Stimulated activated CD8-positive, alpha-beta memory T cell treated with anti-CD3 and anti-CD28 coated beads, Interleukin-15, amount 100 ng/mL, for 1 hour (primary cell): ENCODE data around the gene CFAP410.

Source experiments
- DNase-seq: peaks from one replicate; pipeline ENCODE4 v3.0.0-alpha.2; 2020; ENCODE audit warnings: low read depth

CFAP410 gene

DNA sequence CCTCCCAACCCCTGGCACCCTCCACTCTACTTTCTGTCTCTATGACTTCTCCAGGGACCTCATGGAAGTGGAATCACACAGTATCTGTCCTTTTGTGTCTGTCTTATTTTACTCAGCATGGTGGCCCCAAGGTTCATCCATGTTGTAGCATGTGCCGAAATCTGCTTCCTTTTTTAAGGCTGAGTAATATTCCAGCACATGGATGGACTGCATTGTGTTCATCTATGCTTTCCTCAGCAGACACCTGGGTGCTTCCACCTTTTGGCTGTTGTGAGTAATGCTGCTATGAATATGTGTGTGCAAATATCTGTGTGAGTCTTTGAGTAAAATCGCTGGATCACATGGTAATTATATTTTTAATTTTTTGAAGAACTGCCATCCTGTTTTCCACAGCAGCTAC lies 40.9 kb downstream of the CFAP410 start:
- DNase-seq: no peak

DNA sequence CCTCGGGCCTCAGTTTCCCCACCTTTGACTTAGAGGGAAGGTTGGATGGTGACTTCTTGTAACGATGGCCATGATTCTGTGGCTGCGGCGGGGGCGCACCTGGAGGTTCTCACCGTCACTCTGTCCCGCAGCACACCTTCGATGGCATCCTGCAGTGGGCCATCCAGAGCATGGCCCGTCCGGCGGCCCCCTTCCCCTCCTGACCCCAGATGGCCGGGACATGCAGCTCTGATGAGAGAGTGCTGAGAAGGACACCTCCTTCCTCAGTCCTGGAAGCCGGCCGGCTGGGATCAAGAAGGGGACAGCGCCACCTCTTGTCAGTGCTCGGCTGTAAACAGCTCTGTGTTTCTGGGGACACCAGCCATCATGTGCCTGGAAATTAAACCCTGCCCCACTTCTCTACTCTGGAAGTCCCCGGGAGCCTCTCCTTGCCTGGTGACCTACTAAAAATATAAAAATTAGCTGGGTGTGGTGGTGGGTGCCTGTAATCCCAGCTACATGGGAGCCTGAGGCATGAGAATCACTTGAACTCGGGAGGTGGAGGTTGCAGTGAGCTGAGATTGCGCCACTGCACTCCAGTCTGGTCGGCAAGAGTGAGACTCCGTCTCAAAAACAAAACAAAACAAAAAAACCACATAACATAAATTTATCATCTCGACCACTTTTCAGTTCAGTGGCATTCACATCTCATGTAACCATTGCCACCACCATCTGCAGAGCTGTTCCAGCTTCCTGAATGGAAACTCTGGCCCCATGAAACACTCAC lies 41.5 kb downstream of the CFAP410 start:
- peak; percentile 48 for DNase-seq

DNA sequence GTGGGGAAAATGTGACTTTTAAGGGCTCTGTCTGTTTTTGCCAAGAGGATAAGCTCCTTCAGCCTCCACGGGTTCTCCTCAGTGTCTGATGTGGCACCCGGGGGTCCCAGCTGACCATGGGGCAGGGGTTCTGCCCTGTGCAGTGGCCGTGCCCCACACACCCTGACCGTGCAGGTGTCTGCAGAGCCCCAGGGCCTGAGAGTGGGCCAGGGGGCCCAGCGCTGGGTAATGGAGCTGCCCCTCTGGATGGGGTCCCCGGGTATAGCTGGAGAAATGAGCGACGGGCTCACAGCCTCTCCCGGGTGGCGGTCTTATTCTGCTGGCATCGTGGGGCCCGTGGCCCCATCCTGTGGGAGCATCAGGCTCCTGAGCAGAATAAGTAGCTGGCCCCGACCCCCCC lies 42.3 kb downstream of the CFAP410 start:
- DNase-seq: no peak

DNA sequence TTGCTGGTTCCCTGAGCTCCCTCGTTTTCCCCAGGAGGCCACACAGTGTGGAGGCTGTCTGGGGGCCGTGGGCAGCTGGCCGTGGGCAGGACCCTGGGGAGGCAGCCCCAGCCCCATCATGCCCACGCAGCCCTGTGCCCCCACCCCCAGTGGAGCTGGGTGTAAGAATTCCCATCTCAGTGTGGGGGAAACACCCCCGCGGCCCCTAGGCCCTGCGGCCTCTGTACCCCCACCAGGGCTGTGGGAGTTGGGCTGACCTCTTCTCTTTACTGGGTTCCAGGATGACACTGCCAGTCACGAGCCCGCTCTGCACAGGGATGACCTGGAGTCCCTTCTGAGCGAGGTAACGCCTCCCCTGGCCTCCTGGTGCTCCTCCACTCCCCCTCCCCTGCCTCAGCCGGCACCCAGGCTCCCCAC lies 43.1 kb downstream of the CFAP410 start:
- DNase-seq: no peak

DNA sequence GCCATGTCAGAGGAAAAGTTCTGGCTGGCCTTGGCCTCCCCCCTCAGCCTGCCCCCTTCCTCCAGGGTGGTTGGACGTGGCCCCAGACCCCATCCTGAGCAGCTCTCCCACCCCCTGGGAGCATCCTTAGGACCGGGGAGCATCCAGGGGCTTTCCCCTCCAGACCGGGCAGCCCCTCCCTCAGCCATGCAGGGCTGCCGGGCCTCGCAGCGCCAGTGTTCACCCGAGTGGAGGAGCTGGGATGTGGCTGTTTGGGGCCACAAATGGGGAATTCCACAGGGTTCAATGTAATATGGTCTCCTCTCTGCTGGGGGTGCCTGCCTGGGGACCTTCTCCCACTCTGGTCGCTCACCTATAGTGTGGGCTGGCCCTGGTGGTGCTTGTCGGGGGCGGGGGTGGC lies 43.5 kb downstream of the CFAP410 start:
- no peak for DNase-seq

DNA sequence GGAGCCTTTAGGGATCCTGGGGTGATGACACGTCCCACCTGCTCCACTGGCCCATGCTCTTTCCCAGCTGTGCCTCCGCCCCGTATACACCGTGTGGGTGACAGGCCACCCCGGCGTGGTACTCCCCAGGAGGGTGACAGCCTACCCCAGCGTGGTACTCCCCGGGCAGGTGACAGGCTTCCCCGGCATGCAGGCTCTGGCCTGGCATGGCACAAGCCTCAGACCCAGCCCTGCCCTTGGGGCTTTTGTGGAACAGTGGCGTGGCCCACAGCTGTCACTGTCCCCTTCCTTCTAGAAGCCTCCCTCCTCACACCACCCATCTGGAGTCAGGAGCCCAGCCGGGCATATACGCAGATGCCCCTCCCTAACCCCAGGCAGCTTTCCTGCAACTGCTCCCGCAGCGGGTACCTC lies 44.0 kb downstream of the CFAP410 start:
- DNase-seq: no peak

DNA sequence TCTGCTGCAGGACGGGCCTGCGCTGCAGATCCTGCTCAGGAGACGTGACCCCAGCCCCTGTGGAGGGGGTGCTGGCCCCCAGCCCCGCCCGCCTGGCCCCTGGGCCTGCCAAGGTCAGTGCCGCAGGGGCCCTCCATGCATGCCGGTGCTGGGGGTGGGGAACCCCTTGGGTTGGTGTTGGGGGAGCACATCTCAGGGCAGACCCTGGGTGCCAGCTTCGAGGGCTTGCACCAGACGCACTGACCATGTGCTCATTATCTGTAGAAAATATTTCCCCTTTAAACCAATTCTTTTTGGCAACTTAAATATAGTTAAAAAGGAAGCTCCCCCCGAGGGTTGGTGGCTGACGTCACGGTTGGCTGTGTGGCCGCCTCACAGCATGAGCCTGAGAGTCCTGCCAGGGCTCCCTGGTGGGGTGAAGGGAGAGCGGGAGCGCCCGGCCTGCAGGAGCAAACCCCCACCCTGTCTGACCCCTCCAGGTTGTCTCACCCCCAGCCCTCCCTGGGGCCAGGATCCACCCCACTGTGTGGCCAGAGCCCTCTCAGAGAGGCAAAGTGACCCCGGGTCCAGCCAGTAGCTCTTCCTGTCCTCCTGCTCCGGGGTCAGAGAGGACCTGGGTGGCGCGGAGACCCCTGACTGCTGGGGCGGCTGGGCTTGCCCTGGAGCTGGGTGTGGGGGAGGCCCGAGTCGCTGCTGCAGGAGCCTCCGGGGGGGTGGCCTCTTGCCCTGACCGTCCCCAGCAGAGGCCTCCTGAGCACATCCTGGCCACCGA lies 44.6 kb downstream of the CFAP410 start:
- no peak for DNase-seq

DNA sequence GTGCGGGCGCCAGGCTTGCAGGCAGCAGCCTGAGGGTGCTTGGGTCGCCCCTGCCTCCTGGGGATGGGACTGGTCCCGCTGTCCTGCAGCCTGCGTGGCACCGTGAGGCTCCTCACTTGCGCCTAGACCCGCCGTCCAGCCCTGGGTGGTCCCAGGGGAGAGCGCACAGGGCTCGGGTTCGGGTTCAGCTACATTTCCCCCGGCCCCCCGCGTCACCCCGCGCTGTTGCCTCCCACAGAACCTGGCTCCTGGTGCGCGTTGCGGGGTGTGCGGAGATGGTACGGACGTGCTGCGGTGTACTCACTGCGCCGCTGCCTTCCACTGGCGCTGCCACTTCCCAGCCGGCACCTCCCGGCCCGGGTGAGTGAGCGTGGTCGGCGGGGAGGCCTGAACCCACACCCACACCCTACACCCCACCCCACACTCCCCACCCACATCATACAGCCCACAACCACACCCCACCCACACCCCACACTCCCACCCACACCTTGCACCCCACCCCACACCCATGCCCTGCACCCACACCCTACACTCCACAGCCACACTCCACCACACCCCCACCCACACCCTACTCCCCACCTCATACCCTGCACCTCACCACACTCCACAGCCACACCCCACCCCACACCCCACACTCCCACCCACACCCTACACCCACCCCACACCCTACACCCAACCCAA lies 45.5 kb downstream of the CFAP410 start:
- DNase-seq: no peak

DNA sequence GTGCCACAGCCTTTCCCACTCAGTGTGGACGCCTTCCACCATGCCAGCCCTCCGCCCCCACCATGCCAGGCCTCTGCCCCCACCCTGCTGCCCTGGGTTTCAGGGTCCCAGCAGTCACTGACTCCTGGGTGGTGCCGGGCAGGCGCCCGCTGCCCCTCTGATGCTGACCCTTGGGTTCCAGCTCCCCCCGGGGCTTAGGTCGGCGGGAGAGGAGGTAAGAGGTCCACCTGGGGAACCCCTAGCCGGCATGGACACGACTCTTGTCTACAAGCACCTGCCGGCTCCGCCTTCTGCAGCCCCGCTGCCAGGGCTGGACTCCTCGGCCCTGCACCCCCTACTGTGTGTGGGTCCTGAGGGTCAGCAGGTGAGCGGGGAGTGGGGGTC lies 46.4 kb downstream of the CFAP410 start:
- DNase-seq: no peak

DNA sequence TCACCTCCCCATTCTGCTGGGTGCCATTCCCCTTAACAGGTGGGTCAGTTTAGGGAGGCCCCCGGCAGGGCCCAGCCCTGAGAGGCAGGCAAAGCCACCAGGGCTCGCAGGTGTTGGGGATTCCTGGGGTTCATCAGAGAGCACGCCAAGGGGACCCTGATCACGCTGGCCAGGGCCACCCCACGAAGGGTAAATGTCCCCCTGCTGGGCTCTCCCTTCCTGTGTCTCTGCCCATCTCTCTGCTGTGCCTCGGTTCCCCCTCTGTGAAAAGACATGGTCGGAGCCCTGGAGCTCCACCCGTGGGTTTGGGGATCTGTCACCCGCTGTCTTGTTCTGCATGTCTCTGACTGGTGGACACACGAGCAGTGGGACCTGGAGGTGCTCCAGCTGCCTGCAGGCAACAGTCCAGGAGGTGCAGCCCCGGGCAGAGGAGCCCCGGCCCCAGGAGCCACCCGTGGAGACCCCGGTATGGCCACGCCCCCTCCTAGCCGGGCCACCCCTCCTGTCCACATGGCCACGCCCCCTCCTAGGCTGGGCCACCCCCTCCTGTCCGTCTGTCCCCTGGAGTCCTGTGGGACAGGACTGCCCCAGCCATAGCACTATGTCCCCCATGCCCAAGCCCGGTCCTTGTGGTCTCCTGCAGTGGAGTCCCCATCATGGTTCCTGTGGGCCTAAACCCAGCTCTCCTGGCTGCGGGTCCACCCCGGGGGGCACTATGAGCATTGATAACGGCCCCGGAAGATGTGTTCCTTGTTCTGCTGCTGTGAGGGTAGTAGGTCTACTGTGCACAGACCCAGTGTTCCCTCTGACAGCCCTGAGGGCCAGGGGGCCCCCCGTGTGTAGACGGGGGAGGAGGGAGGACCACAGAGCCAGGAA lies 47.0 kb downstream of the CFAP410 start:
- no peak for DNase-seq

DNA sequence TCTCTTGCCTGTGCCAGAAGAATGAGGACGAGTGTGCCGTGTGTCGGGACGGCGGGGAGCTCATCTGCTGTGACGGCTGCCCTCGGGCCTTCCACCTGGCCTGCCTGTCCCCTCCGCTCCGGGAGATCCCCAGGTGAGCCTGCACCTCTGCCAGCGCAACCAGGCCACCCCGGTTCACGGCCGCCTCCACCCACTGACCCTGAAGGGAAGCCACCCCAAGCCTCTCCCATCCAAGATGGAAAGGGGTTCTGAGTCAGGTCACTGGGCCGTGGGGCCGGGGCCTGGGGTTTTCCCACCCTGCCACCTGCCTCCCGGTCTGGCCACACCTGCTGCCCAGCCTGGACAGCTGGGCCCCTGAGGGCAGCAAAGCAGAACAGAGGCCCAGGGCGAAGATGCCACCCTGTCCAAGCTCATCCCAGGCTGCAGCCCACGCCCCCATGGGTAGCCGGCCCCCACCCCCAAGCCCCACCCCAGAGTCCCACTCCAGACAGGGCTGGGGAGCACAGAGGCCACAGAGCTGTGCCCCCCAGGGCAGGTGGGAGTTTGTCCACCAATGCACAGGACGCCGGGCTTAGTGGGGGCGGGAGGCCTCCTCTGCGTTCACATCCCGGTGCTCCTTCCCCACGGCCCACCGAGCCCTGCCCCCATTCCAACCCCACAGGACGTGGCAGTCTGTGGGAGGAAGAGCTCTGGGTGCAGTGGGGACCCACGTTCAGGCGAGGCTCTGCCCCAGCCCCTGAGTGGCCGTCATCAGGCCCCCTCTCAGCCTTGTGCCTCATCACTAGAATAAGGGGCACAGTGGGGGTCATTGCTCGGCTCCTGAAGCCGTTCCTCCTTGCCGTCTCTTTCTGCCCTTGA lies 47.9 kb downstream of the CFAP410 start:
- no peak for DNase-seq

DNA sequence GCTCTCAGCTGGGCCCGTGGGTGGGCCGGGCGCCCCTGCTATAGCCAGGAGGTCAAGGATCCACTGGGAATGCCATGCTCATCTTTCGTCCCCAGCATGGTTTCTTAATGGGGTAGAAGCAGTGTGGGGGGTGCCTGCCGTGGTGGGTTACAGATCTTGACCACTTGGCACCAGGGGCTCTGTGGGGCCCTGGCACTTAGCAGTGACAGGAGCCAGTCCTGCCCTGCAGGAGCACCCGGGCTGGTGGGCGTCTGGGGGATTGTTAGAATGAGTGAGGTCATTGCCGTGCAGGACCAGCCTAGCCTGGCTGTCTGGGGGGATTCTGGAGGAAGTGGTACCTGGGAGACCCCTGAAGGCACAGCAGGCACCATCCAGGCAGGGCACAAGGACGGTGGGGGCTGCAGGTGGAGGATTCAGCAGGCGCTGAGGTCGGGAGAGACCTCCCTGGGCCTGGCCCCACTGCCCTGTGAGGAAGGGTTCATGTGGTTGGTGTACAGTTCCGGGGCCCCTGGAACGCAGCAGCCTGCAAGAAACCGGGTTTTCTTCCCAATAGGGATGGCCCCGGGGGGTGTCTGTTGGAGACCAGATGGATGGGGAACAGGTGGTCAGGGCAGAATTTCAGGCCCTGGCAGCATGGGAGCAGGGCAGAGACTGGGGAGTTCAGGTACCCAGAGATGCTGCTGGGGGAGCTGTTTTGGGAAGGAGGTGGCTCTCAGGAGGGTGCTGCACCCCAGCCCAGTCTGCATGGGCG lies 48.7 kb downstream of the CFAP410 start:
- DNase-seq: no peak

DNA sequence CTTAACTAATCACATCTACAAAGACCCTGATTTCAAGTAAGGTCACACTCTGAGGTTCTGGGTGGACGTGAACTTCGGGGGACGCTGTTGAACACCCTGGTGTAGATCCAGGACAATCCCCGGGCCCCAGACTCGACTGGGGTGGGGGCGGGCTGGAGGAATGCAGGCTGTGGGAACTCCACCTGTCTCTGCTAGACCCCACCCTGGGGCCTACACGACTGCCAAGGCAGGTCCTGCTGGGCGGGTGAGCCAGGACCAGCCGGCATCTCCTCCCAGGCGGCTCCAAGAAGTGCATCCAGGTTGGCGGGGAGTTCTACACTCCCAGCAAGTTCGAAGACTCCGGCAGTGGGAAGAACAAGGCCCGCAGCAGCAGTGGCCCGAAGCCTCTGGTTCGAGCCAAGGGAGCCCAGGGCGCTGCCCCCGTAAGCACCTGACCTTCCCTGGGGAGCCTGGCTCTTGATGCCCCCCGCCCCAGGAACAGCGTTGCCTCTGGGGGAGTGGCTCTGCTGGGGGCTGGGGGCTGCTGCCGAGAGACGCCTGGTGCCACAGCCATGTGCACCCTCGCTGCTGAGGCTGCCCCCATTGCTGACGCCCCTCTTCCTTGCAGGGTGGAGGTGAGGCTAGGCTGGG lies 49.7 kb downstream of the CFAP410 start:
- no peak for DNase-seq

DNA sequence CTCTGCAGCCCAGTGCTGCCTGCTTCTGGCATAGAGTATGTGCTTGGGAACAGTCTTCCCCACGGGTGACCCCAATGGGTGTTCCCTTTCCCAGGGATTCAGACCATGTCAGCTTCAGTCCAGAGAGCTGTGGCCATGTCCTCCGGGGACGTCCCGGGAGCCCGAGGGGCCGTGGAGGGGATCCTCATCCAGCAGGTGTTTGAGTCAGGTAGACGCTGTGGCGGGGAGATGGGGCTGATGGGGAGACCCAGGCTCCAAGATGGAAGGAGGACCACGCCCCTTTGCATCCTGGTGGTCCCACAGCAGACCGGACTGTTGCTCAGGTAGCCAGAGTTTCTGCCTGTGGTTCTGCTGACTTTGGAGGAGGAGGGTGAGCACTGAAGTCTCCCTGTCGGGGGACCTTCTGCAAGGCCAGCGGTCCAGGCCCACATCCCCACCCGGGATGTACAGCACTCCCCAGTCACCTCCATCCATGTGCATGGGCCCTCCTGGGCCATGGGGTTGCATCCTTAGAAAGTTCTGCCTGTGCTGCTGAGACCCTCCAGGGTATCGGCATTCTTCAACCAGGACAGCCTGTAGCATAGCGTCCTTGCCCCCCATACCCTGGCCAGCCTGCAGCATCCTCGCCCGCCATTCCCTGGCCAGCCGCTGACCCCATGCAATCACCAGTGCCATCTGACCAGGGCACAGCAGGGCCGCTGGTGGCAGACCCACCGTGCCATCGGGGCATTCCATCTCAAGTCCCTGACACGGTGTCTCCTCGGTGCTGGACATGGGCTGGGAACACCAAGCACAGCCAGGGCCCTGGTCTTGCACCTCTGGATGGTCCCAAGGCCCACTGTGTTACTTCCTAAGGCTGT lies 50.7 kb downstream of the CFAP410 start:
- no peak for DNase-seq

DNA sequence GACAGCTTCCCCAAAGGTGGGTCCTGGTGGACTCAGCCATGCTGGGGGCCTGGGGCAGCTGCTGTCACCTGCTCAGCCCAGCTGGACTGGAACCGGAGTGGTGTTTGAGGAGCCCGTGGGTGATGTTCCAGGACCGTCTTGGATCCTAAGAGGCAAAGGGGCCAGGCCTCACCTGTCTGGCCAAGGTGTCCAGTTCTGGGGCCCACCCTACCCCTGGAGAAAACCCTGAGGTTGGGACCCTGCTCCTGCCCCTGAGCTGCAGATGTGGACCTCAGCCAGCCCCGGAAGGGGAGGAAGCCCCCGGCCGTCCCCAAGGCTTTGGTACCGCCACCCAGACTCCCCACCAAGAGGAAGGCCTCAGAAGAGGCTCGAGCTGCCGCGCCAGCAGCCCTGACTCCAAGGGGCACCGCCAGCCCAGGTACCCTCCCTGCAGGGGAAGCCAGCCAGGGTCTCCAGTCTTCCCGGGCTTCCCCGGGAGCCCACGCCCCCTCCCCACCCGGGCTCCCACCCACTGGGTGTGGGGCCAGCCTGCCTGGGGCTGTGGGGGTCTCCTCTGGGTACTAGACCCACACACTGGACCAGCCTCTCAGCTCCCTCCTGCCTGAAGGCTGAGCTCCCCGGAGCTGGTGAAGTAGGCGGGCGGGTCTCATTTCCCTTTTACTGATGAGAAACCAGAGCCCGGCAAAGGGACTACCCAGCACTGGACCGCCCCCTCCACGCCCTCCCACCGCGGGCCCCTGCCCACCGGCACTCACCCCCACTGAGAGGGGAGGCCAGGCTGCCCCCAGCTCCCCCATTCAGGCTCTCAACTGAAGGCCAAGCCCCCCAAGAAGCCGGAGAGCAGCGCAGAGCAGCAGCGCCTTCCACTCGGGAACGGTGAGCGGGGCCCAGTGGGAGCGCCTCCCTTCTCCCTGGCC lies 52.2 kb downstream of the CFAP410 start:
- DNase-seq: no peak

DNA sequence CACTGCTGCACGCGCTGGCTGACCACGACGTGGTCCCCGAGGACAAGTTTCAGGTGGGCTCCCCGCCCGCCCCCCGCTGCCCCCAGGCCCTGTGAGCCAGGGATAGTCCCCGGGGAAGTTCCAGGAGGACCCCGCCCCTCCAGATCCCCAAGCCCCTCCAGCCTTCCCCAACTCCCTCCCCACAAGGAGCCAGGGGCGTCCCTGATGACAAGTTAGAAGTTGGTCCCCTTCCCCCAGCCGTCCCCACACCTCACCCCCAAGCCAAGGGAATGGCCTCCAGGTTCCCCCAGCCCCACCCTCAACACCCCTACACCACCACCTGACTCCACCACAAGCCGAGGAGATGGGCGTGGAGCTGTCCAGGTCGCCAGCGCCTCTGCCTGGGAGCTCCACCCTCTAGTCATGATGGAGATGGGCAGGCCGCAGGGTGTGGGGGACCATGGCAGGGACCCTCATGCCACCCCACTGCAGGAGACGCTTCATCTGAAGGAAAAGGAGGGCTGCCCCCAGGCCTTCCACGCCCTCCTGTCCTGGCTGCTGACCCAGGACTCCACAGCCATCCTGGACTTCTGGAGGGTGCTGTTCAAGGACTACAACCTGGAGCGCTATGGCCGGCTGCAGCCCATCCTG lies 53.0 kb downstream of the CFAP410 start:
- DNase-seq: no peak
